T-helper 2 cell treated with Interferon-gamma antibody and Interleukin-4, amounts not matched to agents 100 ng/mL and 5 ng/mL, for 36 hours (primary cell): ENCODE results near the gene UGGT2. TPM values are rescaled to one million over a fixed set of nuclear protein-coding genes. Genes with fewer than 3 reads are reported as not detected.
"Not testable (repeated sequence)": the region's sequence is repeated elsewhere in the genome, so short reads cannot be mapped to it uniquely, and the experiment has no call there.

ENCODE experiments used
- intact Hi-C: fragments of 100-400 bp; cut with micrococcal nuclease; formaldehyde crosslinking; loops from one replicate; pipeline ENCODE4 v1.15.1; 2023
- total RNA-seq: library from RNA; stranded (reverse); gene quantifications from 2 replicates; pipeline ENCODE4 v1.2.3, GENCODE V29; 2022

Gene UGGT2
- total RNA-seq, 1 donor from 2014 or later, result 0.52 TPM

GRCh38 chr13:95968906-95969305, 84.3 kb downstream of the UGGT2 start:
- intact Hi-C loops, result no loop called here

- intact Hi-C loops, result no loop called here
Observed at GRCh38 chr13:95957331-95957730, 95.9 kb downstream of the UGGT2 start.

- intact Hi-C loops, result no loop called here
Observed at GRCh38 chr13:95956589-95957148, 96.5 kb downstream of the UGGT2 start.

GRCh38 chr13:95955719-95956118, 97.5 kb downstream of the UGGT2 start:
- intact Hi-C loops, result no loop called here

GRCh38 chr13:95955255-95955654, 97.9 kb downstream of the UGGT2 start:
- intact Hi-C loops, result no loop called here

GRCh38 chr13:95954266-95954665, 98.9 kb downstream of the UGGT2 start:
- intact Hi-C loops, result no loop called here

GRCh38 chr13:95950103-95950502, 103.1 kb downstream of the UGGT2 start:
- intact Hi-C loops, result no loop called here

- intact Hi-C loops, result no loop called here
Observed at GRCh38 chr13:95948656-95949055, 104.5 kb downstream of the UGGT2 start.

- intact Hi-C loops, result no loop called here
Observed at GRCh38 chr13:95937714-95938320, 115.4 kb downstream of the UGGT2 start.

GRCh38 chr13:95931300-95932025, 121.7 kb downstream of the UGGT2 start:
- intact Hi-C loops, result no loop called here

- intact Hi-C loops, result no loop called here
Observed at GRCh38 chr13:95929430-95929829, 123.8 kb downstream of the UGGT2 start.

GRCh38 chr13:95928367-95928906, 124.8 kb downstream of the UGGT2 start:
- intact Hi-C loops, result not testable (repeated sequence)

- intact Hi-C loops, result no loop called here
Observed at GRCh38 chr13:95926231-95926630, 127.0 kb downstream of the UGGT2 start.

- intact Hi-C loops, result no loop called here
Observed at GRCh38 chr13:95924389-95924994, 128.7 kb downstream of the UGGT2 start.

- intact Hi-C loops, result no loop called here
Observed at GRCh38 chr13:95921485-95921884, 131.7 kb downstream of the UGGT2 start.

- intact Hi-C loops, result no loop called here
Observed at GRCh38 chr13:95920485-95920884, 132.7 kb downstream of the UGGT2 start.

- intact Hi-C loops, result no loop called here
Observed at GRCh38 chr13:95918860-95919259, 134.3 kb downstream of the UGGT2 start.

GRCh38 chr13:95914991-95915501, 138.2 kb downstream of the UGGT2 start:
- intact Hi-C loops, result no loop called here

GRCh38 chr13:95906999-95907398, 146.2 kb downstream of the UGGT2 start:
- intact Hi-C loops, result no loop called here

GRCh38 chr13:95903569-95903968, 149.6 kb downstream of the UGGT2 start:
- intact Hi-C loops, result no loop called here

- intact Hi-C loops, result no loop called here
Observed at GRCh38 chr13:95902741-95903140, 150.5 kb downstream of the UGGT2 start.

GRCh38 chr13:95898256-95898655, 154.9 kb downstream of the UGGT2 start:
- intact Hi-C loops, result no loop called here
